ENCODE results near the gene WNT3A.

Gene WNT3A

DNA sequence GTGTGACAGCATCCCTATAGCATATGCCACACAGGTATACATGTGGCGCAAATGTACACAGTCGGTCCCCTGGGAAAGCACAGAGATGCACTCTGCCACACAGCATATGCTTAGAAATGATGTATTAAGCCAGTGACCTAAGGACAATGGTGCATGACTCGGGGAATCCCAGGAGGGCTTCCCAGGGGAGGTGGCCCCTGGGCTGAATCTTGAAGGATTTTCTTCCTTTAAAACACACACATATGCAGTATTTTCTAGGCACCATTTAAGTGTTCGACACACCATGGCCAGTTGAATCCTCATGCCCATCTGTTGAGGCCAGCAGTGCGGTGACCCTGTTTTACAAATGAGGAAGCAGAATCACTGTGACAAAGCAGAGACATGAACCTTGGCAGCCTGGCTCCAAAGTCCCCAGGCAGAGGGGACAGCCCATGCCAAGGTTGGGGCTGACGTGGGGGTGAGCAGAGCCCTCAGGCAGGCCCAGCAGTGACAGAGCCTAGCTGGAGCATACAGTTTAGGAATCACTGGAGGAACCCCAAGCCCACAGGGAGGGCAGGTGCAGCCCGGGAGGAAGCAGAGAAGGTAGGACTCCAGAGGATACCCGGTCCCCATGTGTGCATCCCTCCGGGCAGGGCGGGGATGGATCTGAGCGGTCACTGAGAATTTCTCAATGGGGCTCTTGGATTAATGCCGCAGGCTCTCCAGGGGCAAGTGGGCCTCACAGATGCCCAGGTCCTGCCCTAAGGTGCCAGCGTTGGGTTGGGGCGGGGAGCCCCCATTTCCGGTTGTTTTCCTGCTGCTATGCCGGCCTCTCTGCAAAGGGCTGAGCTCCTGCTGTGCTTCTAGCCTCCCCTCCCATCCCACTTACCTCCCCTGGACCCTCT lies 28.4 kb downstream of the WNT3A start:
- FAIRE-seq (no peak), DNase-seq (ENCODE audit: insufficient read length, low spot score) (no peak)
- TF ChIP-seq SPI1 (IDR thresholded peaks at IDR 0.05; ENCODE audit: low read depth, low read length): no peak

DNA sequence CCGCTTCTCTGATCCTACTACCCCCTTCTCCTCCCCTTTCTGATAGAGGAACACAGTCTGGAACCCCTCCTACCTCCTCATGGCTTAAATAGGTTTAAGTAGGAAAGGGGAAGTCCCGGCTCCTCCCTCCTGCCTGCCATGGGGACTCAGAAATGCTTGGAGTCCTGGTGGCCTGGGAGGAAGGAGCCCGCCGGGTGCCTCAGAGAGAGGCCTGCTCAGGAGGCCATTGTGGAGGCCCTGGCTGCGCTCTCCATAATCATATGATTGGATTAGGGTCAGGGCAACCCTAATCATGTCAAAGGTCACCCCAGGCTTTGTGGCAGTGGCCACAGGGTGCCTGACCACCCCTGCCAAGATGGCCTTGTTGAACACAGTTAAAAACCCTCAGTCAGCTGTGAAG lies 29.0 kb downstream of the WNT3A start:
- DNase-seq (ENCODE audit: insufficient read length, low spot score) (no peak), FAIRE-seq (no peak)
- TF ChIP-seq TAF1 (IDR thresholded peaks at IDR 0.05; ENCODE audit: low read depth, low read length) (no peak), POLR2AphosphoS5 (IDR thresholded peaks at IDR 0.05; ENCODE audit: low read depth, low read length) (no peak), PAX5 (IDR thresholded peaks at IDR 0.05; ENCODE audit: insufficient read depth, low read length, severe bottlenecking) (no peak), POLR2A (IDR thresholded peaks at IDR 0.05; ENCODE audit: low read depth, low read length) (no peak)

- TF ChIP-seq POU2F2 (IDR thresholded peaks at IDR 0.05; ENCODE audit: low read depth, low read length) (no peak), POLR2AphosphoS5 (IDR thresholded peaks at IDR 0.05; ENCODE audit: low read depth, low read length) (no peak), POLR2A (IDR thresholded peaks at IDR 0.05; ENCODE audit: low read depth, low read length) (no peak), SPI1 (IDR thresholded peaks at IDR 0.05; ENCODE audit: low read depth, low read length) (no peak)
- DNase-seq (ENCODE audit: insufficient read length, low spot score) (no peak), FAIRE-seq (no peak)
Measured at GRCh38 chr1:228036701-228037231, 30.0 kb downstream of the WNT3A start.

- DNase-seq (ENCODE audit: insufficient read length, low spot score) (peak; percentile 64), FAIRE-seq (peak; percentile 70)
- TF ChIP-seq POLR2AphosphoS5 (IDR thresholded peaks at IDR 0.05; ENCODE audit: low read depth, low read length) (no peak), SPI1 (IDR thresholded peaks at IDR 0.05; ENCODE audit: low read depth, low read length) (no peak), POLR2A (IDR thresholded peaks at IDR 0.05; ENCODE audit: low read depth, low read length) (no peak), POU2F2 (IDR thresholded peaks at IDR 0.05; ENCODE audit: low read depth, low read length) (no peak), TAF1 (IDR thresholded peaks at IDR 0.05; ENCODE audit: low read depth, low read length) (no peak)
Measured at GRCh38 chr1:228037401-228038386, 30.9 kb downstream of the WNT3A start.

DNA sequence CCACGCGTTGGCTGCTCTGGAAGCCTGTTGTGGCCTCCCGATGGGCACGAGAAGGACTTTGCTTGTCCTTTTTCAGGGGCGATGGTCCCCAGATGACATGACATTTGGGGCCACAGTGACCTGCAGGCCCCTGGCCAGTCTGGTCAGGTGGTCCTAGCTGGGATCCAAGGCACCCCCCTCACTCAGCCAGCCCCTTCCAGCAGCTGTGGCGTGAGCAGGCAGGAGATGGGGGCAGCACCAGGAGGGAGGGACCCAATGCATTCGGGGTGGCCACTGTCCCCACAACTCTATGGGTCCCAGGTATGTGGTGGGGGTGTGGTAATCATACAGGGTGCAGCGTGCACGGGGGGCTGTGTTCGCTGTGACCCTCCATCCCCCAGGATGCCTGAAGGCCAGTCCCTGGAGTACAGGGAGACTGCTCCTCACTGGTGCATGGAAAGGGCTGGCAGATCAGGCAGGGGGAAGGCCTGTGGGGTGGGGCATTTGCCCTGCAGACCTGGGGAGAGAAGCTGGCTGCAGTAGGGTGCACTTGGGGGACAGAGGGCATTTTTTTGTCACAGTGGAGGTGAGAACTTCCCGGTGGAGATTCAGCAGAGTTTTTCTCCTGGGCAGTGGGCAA lies 31.7 kb downstream of the WNT3A start:
- no peak for DNase-seq (ENCODE audit: insufficient read length, low spot score)
- TF ChIP-seq POLR2AphosphoS5 (IDR thresholded peaks at IDR 0.05; ENCODE audit: low read depth, low read length): no peak
- no peak for TF ChIP-seq PAX5 (IDR thresholded peaks at IDR 0.05; ENCODE audit: insufficient read depth, low read length, severe bottlenecking)
- TF ChIP-seq POU2F2 (IDR thresholded peaks at IDR 0.05; ENCODE audit: low read depth, low read length): no peak
- TF ChIP-seq TAF1 (IDR thresholded peaks at IDR 0.05; ENCODE audit: low read depth, low read length): no peak
- TF ChIP-seq SPI1 (IDR thresholded peaks at IDR 0.05; ENCODE audit: low read depth, low read length): no peak
- no peak for TF ChIP-seq POLR2A (IDR thresholded peaks at IDR 0.05; ENCODE audit: low read depth, low read length)
- FAIRE-seq: no peak

GRCh38 chr1:228039006-228039903 lies 32.5 kb downstream of the WNT3A start:
- TF ChIP-seq SPI1 (IDR thresholded peaks at IDR 0.05; ENCODE audit: low read depth, low read length): no peak
- no peak for TF ChIP-seq PAX5 (IDR thresholded peaks at IDR 0.05; ENCODE audit: insufficient read depth, low read length, severe bottlenecking)
- TF ChIP-seq POLR2A (IDR thresholded peaks at IDR 0.05; ENCODE audit: low read depth, low read length): no peak
- TF ChIP-seq TAF1 (IDR thresholded peaks at IDR 0.05; ENCODE audit: low read depth, low read length): no peak
- TF ChIP-seq POU2F2 (IDR thresholded peaks at IDR 0.05; ENCODE audit: low read depth, low read length): no peak
- TF ChIP-seq POLR2AphosphoS5 (IDR thresholded peaks at IDR 0.05; ENCODE audit: low read depth, low read length): no peak

GRCh38 chr1:228039986-228040385 lies 33.2 kb downstream of the WNT3A start:
- no peak for FAIRE-seq

More at GRCh38 chr1:228039006-228039903, 32.5 kb downstream of the WNT3A start:
- no peak for FAIRE-seq
- no peak for DNase-seq (ENCODE audit: insufficient read length, low spot score)

GRCh38 chr1:228041316-228041715 lies 34.5 kb downstream of the WNT3A start:
- no peak for FAIRE-seq

More at GRCh38 chr1:228039986-228040385, 33.2 kb downstream of the WNT3A start:
- no peak for DNase-seq (ENCODE audit: insufficient read length, low spot score)
- TF ChIP-seq PAX5 (IDR thresholded peaks at IDR 0.05; ENCODE audit: insufficient read depth, low read length, severe bottlenecking): no peak
- TF ChIP-seq TAF1 (IDR thresholded peaks at IDR 0.05; ENCODE audit: low read depth, low read length): no peak
- TF ChIP-seq POU2F2 (IDR thresholded peaks at IDR 0.05; ENCODE audit: low read depth, low read length): no peak
- no peak for TF ChIP-seq POLR2AphosphoS5 (IDR thresholded peaks at IDR 0.05; ENCODE audit: low read depth, low read length)
- no peak for TF ChIP-seq POLR2A (IDR thresholded peaks at IDR 0.05; ENCODE audit: low read depth, low read length)
- TF ChIP-seq SPI1 (IDR thresholded peaks at IDR 0.05; ENCODE audit: low read depth, low read length): no peak

More at GRCh38 chr1:228041316-228041715, 34.5 kb downstream of the WNT3A start:
- no peak for DNase-seq (ENCODE audit: insufficient read length, low spot score)
- TF ChIP-seq POU2F2 (IDR thresholded peaks at IDR 0.05; ENCODE audit: low read depth, low read length) (no peak), PAX5 (IDR thresholded peaks at IDR 0.05; ENCODE audit: insufficient read depth, low read length, severe bottlenecking) (no peak), TAF1 (IDR thresholded peaks at IDR 0.05; ENCODE audit: low read depth, low read length) (no peak), POLR2A (IDR thresholded peaks at IDR 0.05; ENCODE audit: low read depth, low read length) (no peak), SPI1 (IDR thresholded peaks at IDR 0.05; ENCODE audit: low read depth, low read length) (no peak), POLR2AphosphoS5 (IDR thresholded peaks at IDR 0.05; ENCODE audit: low read depth, low read length) (no peak)

All from GM12891 (cell line).